Subcutaneous abdominal adipose tissue (tissue), 5 donors: ENCODE data around the gene MDM4.

Source experiments
- H3K27ac ChIP-seq: one replicate; pipeline ENCODE4 v1.7.0; 2013; ENCODE audit warnings: low read depth, mild to moderate bottlenecking, inconsistent platforms, low read length, moderate library complexity
- H3K27me3 ChIP-seq, 5 donors: one replicate each; pipeline ENCODE4 v1.7.0; 2013; ENCODE audit warnings: low read length in 5 of 5, inconsistent platforms in 1 of 5; ENCODE audit not compliant: control insufficient read depth in 5 of 5, insufficient read depth in 4 of 5
- H3K36me3 ChIP-seq, 5 donors: one replicate each; pipeline ENCODE4 v1.7.0; 2013; ENCODE audit warnings: low read length in 5 of 5; ENCODE audit not compliant: control insufficient read depth in 5 of 5, insufficient read depth in 5 of 5
- H3K4me1 ChIP-seq, 5 donors: one replicate each; pipeline ENCODE4 v1.7.0; 2013; ENCODE audit warnings: low read length in 5 of 5, mild to moderate bottlenecking in 3 of 5, moderate library complexity in 1 of 5; ENCODE audit not compliant: control insufficient read depth in 5 of 5, insufficient read depth in 5 of 5
- H3K4me3 ChIP-seq, 5 donors: one replicate each; pipeline ENCODE4 v1.7.0; 2013; ENCODE audit warnings: low read length in 5 of 5, low read depth in 1 of 5
- H3K9ac ChIP-seq, 5 donors: one replicate each; pipeline ENCODE4 v1.7.0; 2013; ENCODE audit warnings: low read length in 5 of 5, mild to moderate bottlenecking in 4 of 5, moderate library complexity in 3 of 5
- H3K9me3 ChIP-seq, 5 donors: one replicate each; pipeline ENCODE4 v1.7.0; 2013; ENCODE audit warnings: low read length in 5 of 5; ENCODE audit not compliant: control insufficient read depth in 5 of 5
- donor health status: healthy.
- donor health status: healthy.
- donor health status: healthy.
- donor health status: healthy.
- donor health status: healthy.

Gene MDM4

DNA sequence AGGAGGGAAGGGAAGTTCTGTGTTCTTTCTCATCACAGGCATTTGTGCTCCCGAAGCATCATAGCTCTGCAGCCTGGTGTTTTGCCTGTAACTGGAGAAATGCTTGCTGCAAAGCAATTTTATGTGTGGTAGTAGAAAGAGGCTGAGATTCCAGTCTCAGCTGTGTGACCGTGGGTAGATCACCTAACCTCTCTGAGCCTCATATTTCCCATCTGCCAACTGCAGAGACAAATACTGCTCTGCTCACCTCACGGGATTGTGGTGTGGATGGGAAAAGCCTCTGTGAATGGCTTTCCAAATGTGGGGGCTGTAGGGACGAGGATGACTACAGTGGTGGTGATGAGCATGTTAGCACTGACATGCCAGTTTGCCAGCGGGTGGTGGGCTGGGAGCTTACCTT, 84.0 kb downstream of the MDM4 start:
- H3K27ac ChIP-seq, result no peak overlapping the region
- peaks cover 0 to 3% (median 0%) of the 10 kb centered on the region in 5 donors for H3K27me3 ChIP-seq
- no peaks in the 10 kb centered on the region for H3K36me3 ChIP-seq
- H3K9ac ChIP-seq, result no peak overlapping the region
- H3K4me1 ChIP-seq, result no peaks in the 10 kb centered on the region
- no peaks in the 10 kb centered on the region for H3K9me3 ChIP-seq
- no peak overlapping the region for H3K4me3 ChIP-seq

DNA sequence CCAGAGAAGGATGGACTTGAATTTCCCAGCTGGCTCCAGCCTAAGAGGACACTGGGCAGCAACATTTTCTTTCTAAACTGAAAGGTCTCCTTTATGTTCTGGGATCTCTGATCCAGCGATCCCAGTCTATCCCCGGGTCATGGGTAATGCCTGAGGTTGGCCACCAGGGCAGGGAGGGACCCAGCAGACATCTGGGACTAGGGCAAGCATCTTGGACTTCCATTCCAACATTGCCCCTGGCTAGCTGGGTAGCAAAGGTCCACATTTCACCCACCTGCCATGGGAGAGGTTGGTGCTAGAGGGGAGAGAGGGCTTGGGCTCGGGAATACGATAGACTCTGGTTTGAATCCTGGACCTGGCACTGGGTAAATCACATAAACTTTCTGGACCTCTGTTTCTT, 84.8 kb downstream of the MDM4 start:
- Histone ChIP-seq H3K4me1 (no peaks in the 10 kb centered on the region), H3K9ac (no peak overlapping the region), H3K27me3 (peaks cover 0 to 9% (median 5%) of the 10 kb centered on the region in 5 donors), H3K36me3 (no peaks in the 10 kb centered on the region), H3K27ac (no peak overlapping the region), H3K4me3 (no peak overlapping the region), H3K9me3 (no peaks in the 10 kb centered on the region)

GRCh38 chr1:204602111-204602579, 85.9 kb downstream of the MDM4 start:
- Histone ChIP-seq H3K4me3 (no peak overlapping the region), H3K4me1 (no peaks in the 10 kb centered on the region), H3K9me3 (no peaks in the 10 kb centered on the region), H3K27ac (no peak overlapping the region), H3K27me3 (peaks cover 0 to 12% (median 7%) of the 10 kb centered on the region in 5 donors), H3K36me3 (no peaks in the 10 kb centered on the region), H3K9ac (no peak overlapping the region)

GRCh38 chr1:204602871-204603542, 86.8 kb downstream of the MDM4 start:
- Histone ChIP-seq H3K9me3 (no peaks in the 10 kb centered on the region), H3K27me3 (peaks cover 4 to 16% (median 9%) of the 10 kb centered on the region in 5 donors)

DNA sequence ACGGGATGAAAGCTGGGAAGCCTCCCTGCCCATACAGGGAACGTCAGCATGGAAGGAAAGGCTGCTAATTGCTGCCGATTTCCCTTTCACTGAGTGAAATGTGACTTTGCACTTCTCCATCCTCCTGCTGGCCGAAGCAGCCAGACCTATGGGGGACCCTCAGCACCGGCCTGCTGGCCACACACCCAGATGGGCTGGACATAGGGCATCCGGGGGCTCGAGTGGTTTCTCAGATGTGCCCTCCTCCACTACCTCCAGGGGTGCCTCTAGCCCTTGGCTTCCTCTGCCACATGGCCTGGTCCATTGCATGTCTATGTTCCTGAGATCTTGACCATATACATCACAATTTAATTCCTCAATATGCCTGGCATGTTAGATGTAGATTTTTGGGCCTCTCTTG, 89.6 kb downstream of the MDM4 start:
- Histone ChIP-seq H3K9ac (no peak overlapping the region), H3K27ac (no peak overlapping the region), H3K4me3 (no peak overlapping the region), H3K4me1 (no peaks in the 10 kb centered on the region), H3K36me3 (no peaks in the 10 kb centered on the region), H3K9me3 (no peaks in the 10 kb centered on the region), H3K27me3 (peaks cover 9 to 22% (median 19%) of the 10 kb centered on the region in 5 donors)

More at GRCh38 chr1:204602871-204603542, 86.8 kb downstream of the MDM4 start:
- Histone ChIP-seq H3K4me3 (no peak overlapping the region), H3K9ac (no peak overlapping the region), H3K36me3 (no peaks in the 10 kb centered on the region), H3K27ac (no peak overlapping the region), H3K4me1 (no peaks in the 10 kb centered on the region)
